Loucy (cell line): ENCODE measurements around the gene TMEM208.

Source experiments
- H2AFZ ChIP-seq: fragments of 200-600 bp; sonication (generic); 2 replicates; pipeline ENCODE4 v1.6.0; 2016; ENCODE audit warnings: antibody characterized with exemption, mild to moderate bottlenecking, low read length, moderate library complexity
- H3F3A ChIP-seq: fragments of 200-600 bp; 2 replicates; pipeline ENCODE4 v1.6.0; 2016; ENCODE audit warnings: antibody characterized with exemption, low read depth, mild to moderate bottlenecking
- H3K27me3 ChIP-seq: fragments of 200-600 bp; sonication (generic); 2 replicates; pipeline ENCODE4 v1.6.1; 2014; ENCODE audit warnings: low read length, mild to moderate bottlenecking; ENCODE audit not compliant: insufficient read depth, poor library complexity, severe bottlenecking
- H3K36me3 ChIP-seq: fragments of 200-600 bp; sonication (generic); 2 replicates; pipeline ENCODE4 v1.6.1; 2016; ENCODE audit warnings: low read length; ENCODE audit not compliant: insufficient read depth
- H3K4me1 ChIP-seq: fragments of 200-600 bp; sonication (generic); 2 replicates; pipeline ENCODE4 v1.5.1; 2014; ENCODE audit warnings: low read length, mild to moderate bottlenecking; ENCODE audit not compliant: insufficient read depth, poor library complexity, severe bottlenecking
- H3K4me2 ChIP-seq: fragments of 200-600 bp; sonication (generic); 2 replicates; pipeline ENCODE4 v1.6.0; 2014; ENCODE audit warnings: antibody characterized with exemption, low read length, low read depth, mild to moderate bottlenecking; ENCODE audit not compliant: poor library complexity, severe bottlenecking
- H3K4me3 ChIP-seq: fragments of 200-600 bp; sonication (generic); 2 replicates; pipeline ENCODE4 v1.5.1; 2014; ENCODE audit warnings: low read length, mild to moderate bottlenecking, mixed read lengths; ENCODE audit not compliant: poor library complexity, severe bottlenecking
- H3K79me2 ChIP-seq: fragments of 200-600 bp; sonication (generic); 2 replicates; pipeline ENCODE4 v1.6.1; 2014; ENCODE audit warnings: low read length; ENCODE audit not compliant: insufficient read depth
- H3K9ac ChIP-seq: fragments of 200-600 bp; sonication (generic); 2 replicates; pipeline ENCODE4 v1.6.0; 2014; ENCODE audit warnings: mild to moderate bottlenecking, low read depth, low read length, moderate library complexity; ENCODE audit not compliant: poor library complexity, severe bottlenecking
- H3K9me2 ChIP-seq: fragments of 200-600 bp; sonication (generic); replicated peaks from 2 replicates; pipeline ENCODE4 v1.6.1; 2016; ENCODE audit warnings: low read depth, low read length, mixed read lengths
- H3K9me3 ChIP-seq: fragments of 200-600 bp; sonication (generic); 2 replicates; pipeline ENCODE4 v1.6.1; 2014; ENCODE audit warnings: mild to moderate bottlenecking, antibody characterized with exemption, low read length, low read depth; ENCODE audit not compliant: insufficient read depth
- H4K20me1 ChIP-seq: fragments of 200-600 bp; sonication (generic); 2 replicates; pipeline ENCODE4 v1.6.0; 2014; ENCODE audit warnings: antibody characterized with exemption, low read length, mild to moderate bottlenecking; ENCODE audit not compliant: insufficient read depth, poor library complexity, severe bottlenecking
- EZH2phosphoT487 ChIP-seq: fragments of 200-600 bp; IDR thresholded peaks from 2 replicates; pipeline ENCODE4 v1.6.1; 2018; ENCODE audit warnings: antibody characterized with exemption, mild to moderate bottlenecking, moderate library complexity, borderline replicate concordance
- TF ChIP-seq, protein P1 (sequence below): fragments of 200-600 bp; sonication (generic); conservative IDR thresholded peaks from 2 replicates; pipeline ENCODE4 v1.5.1; 2014; ENCODE audit warnings: mild to moderate bottlenecking, antibody characterized with exemption, low read length

Gene TMEM208

DNA sequence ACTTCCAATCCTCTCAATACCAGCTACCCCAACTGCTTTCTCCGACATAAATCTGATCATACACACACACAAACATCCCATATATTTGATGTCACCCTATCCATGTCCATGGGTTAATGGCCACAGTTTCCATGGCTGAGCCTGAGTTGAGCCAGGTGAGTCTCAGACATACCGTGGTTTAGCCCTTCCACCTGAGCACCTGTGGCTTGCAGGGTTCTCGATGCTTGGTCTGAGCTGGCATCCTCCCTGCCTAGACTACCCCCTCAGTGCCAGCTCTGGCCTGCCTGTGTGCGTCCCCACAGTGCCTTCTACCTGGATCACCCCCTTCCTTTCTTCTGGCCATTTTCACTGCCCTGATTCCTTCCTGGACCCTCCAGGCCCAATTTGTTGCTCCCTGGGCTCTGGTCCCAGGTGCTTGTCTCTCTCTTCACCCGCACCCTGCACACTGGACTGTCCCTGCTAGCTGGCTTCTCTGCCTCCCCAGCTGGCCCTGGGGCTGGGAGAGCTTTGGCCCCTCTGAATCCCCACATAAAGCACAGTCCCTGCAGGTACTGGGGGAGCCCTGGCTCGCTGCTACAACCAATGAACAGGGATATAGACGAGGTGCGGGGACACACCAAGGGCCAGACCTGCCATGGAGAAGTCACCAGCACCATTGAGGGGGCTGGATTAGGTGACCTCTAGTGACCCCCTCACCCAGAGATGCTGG is 20.6 kb upstream of the TMEM208 start:
- H3K4me1 ChIP-seq, result no peaks in the 10 kb centered on the region
- no peaks in the 10 kb centered on the region for H3K27me3 ChIP-seq
- no peak overlapping the region for H3K4me3 ChIP-seq
- H3K9ac ChIP-seq, result no peak overlapping the region
- no peak overlapping the region for H2AFZ ChIP-seq
- peaks cover 29% of the 10 kb centered on the region; the same call in 1 of the 2 replicates for H3K36me3 ChIP-seq
- no peak overlapping the region for H3K4me2 ChIP-seq
- H4K20me1 ChIP-seq, result no peaks in the 10 kb centered on the region
- H3F3A ChIP-seq, result no peaks in the 10 kb centered on the region
- H3K9me3 ChIP-seq, result no peaks in the 10 kb centered on the region
- no peaks in the 10 kb centered on the region for H3K9me2 ChIP-seq
- H3K79me2 ChIP-seq, result no peaks in the 10 kb centered on the region
- TF ChIP-seq, protein P1, sequence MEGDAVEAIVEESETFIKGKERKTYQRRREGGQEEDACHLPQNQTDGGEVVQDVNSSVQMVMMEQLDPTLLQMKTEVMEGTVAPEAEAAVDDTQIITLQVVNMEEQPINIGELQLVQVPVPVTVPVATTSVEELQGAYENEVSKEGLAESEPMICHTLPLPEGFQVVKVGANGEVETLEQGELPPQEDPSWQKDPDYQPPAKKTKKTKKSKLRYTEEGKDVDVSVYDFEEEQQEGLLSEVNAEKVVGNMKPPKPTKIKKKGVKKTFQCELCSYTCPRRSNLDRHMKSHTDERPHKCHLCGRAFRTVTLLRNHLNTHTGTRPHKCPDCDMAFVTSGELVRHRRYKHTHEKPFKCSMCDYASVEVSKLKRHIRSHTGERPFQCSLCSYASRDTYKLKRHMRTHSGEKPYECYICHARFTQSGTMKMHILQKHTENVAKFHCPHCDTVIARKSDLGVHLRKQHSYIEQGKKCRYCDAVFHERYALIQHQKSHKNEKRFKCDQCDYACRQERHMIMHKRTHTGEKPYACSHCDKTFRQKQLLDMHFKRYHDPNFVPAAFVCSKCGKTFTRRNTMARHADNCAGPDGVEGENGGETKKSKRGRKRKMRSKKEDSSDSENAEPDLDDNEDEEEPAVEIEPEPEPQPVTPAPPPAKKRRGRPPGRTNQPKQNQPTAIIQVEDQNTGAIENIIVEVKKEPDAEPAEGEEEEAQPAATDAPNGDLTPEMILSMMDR, result no peak
- no peak for TF ChIP-seq EZH2phosphoT487

DNA sequence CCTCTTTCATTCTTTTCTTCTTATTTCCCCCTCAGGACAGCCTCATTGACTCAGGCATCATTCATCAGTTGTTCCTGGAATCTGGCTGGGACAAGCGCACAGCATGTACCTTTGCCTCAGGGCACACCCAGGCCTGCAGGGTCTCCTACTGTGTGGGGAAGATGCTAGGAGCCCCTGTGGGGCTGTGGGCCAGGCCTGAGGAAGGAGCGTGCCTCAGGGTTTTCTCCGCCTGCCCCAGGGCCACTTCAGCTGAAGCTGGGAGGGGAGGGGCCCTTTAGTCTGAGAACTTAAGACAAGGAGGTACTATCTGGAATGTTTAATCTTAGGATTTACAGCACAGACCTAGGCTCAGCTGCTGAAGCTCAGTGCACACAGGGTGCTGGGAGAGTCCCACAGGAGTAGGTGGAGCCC is 20.1 kb upstream of the TMEM208 start:
- no peaks in the 10 kb centered on the region for H3K27me3 ChIP-seq
- no peaks in the 10 kb centered on the region for H3K9me3 ChIP-seq
- H3K4me1 ChIP-seq, result no peaks in the 10 kb centered on the region
- H3K9ac ChIP-seq, result no peak overlapping the region
- H3K9me2 ChIP-seq, result no peaks in the 10 kb centered on the region
- peaks cover 23% of the 10 kb centered on the region; the same call in 1 of the 2 replicates for H3K36me3 ChIP-seq
- H3F3A ChIP-seq, result no peaks in the 10 kb centered on the region
- H4K20me1 ChIP-seq, result no peaks in the 10 kb centered on the region
- TF ChIP-seq, protein P1, result no peak
- no peak for TF ChIP-seq EZH2phosphoT487
- H3K4me3 ChIP-seq, result no peak overlapping the region
- H3K4me2 ChIP-seq, result no peak overlapping the region
- H3K79me2 ChIP-seq, result no peaks in the 10 kb centered on the region
- no peak overlapping the region for H2AFZ ChIP-seq

DNA sequence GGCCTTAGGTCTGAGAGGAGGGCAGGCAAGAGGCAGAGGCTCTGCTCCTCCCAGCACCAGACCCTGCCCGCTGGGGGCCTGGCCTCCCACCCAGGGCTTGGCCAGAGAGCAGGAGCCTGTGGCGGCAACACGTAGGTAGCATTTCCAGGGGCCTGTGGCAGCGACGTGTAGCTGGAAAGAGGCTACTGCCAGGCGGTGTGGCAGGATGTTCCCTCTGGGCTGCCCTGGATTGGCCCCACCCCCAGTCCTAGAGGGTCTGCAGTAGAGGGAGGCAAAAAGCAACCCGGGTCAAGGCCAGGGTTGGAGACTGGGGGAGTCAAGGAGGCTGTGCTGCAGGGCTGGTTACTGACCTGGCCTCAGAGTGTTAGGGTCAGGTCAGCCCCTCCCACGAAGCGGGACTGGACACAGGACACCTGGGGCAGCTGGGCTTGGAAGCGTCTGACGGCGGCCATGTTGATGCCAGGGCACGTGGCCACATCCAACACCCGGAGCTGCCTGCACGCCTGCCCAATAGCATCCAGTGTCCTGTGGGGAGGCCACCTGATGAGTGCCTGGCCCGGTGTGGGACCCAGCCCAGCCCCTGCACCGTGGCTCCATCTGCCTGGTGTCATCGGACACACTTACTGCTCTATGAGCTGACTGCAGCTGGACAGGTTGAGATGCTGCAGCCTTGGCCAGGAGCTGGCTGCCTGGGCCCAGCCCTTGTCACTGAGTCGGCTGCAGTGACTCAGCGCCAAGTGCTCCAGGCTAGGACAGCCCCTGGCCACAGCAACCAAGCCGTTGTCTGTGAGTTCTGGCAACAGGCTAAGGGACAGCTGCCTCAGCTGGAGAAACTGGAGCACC is 19.5 kb upstream of the TMEM208 start:
- H3K9me2 ChIP-seq, result no peaks in the 10 kb centered on the region
- no peaks in the 10 kb centered on the region for H3K27me3 ChIP-seq
- no peak overlapping the region for H3K9ac ChIP-seq
- no peak overlapping the region for H3K4me2 ChIP-seq
- H4K20me1 ChIP-seq, result no peaks in the 10 kb centered on the region
- H3K9me3 ChIP-seq, result no peaks in the 10 kb centered on the region
- no peak overlapping the region for H3K4me3 ChIP-seq
- TF ChIP-seq, protein P1, result no peak
- TF ChIP-seq EZH2phosphoT487, result no peak
- H3K4me1 ChIP-seq, result no peaks in the 10 kb centered on the region
- H3K79me2 ChIP-seq, result no peaks in the 10 kb centered on the region
- no peaks in the 10 kb centered on the region for H3F3A ChIP-seq
- H2AFZ ChIP-seq, result no peak overlapping the region
- peaks cover 17% of the 10 kb centered on the region; the same call in 1 of the 2 replicates for H3K36me3 ChIP-seq
